ENCODE measurements around the gene KLHL41. TPM values are rescaled to one million over a fixed set of nuclear protein-coding genes. Genes with fewer than 3 reads are reported as not detected.
A peak's percentile ranks its signal among the peaks of the same experiment; 100 is the strongest.

KLHL41 gene
- total and polyA plus RNA-seq, 2 of the 13 experiments (the other 11 are each of a cell fraction or from before 2014, with no cell fraction given): 0.07 to 0.31 TPM

DNA sequence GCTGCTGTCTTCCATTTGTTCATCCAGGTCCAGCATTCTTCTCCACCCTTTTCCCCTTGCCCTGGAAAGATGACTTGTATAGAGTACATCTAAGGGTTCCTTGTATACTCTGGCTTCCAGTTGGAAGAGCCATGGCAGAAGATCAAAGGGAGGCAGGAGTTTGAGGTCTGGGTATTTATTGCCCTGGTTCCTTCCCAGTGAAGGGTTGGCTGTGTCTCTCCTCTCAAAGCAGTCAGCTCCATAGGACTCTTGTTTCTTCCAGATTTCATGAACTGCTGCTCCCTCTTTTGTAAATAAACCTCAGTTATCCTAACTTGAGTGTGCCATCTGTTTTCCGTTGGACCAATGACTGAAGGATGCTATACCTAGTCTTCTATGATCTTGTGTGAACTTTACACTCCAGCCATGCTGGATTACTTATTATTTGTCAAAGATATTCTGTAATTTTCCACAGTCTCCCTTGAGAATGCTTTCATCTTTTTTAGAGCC is 23.8 kb upstream of the KLHL41 start (continued):
- TF ChIP-seq ZNF609 (CRISPR knock-in tag; IDR thresholded peaks at IDR 0.05; ENCODE audit: borderline replicate concordance) (no peak), ZNF10 (CRISPR knock-in tag; IDR thresholded peaks at IDR 0.05; ENCODE audit: borderline replicate concordance, low read depth) (no peak), ZNF275 (CRISPR knock-in tag; IDR thresholded peaks at IDR 0.05; ENCODE audit: borderline replicate concordance) (no peak), TRIM22 (IDR thresholded peaks at IDR 0.05) (no peak), MEF2D (CRISPR knock-in tag; IDR thresholded peaks at IDR 0.05) (no peak), ZBTB8A (CRISPR knock-in tag; IDR thresholded peaks at IDR 0.05; ENCODE audit: borderline replicate concordance, low read depth) (no peak), FOXM1 (CRISPR knock-in tag; IDR thresholded peaks at IDR 0.05) (no peak), ZNF7 (CRISPR knock-in tag; IDR thresholded peaks at IDR 0.05) (no peak), TCF7 (IDR thresholded peaks at IDR 0.05; ENCODE audit: low read depth) (peak; percentile 75), ZNF441 (CRISPR knock-in tag; IDR thresholded peaks at IDR 0.05; ENCODE audit: borderline replicate concordance) (no peak), ZNF773 (CRISPR knock-in tag; IDR thresholded peaks at IDR 0.05; ENCODE audit: borderline replicate concordance) (no peak), SP140L (CRISPR knock-in tag; IDR thresholded peaks at IDR 0.05; ENCODE audit: borderline replicate concordance) (no peak), NR2C2 (CRISPR knock-in tag; IDR thresholded peaks at IDR 0.05; ENCODE audit: borderline replicate concordance) (no peak)
- TF ChIP-seq, protein P1, sequence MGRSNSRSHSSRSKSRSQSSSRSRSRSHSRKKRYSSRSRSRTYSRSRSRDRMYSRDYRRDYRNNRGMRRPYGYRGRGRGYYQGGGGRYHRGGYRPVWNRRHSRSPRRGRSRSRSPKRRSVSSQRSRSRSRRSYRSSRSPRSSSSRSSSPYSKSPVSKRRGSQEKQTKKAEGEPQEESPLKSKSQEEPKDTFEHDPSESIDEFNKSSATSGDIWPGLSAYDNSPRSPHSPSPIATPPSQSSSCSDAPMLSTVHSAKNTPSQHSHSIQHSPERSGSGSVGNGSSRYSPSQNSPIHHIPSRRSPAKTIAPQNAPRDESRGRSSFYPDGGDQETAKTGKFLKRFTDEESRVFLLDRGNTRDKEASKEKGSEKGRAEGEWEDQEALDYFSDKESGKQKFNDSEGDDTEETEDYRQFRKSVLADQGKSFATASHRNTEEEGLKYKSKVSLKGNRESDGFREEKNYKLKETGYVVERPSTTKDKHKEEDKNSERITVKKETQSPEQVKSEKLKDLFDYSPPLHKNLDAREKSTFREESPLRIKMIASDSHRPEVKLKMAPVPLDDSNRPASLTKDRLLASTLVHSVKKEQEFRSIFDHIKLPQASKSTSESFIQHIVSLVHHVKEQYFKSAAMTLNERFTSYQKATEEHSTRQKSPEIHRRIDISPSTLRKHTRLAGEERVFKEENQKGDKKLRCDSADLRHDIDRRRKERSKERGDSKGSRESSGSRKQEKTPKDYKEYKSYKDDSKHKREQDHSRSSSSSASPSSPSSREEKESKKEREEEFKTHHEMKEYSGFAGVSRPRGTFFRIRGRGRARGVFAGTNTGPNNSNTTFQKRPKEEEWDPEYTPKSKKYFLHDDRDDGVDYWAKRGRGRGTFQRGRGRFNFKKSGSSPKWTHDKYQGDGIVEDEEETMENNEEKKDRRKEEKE (IDR thresholded peaks at IDR 0.05): no peak
- TF ChIP-seq, protein P2, sequence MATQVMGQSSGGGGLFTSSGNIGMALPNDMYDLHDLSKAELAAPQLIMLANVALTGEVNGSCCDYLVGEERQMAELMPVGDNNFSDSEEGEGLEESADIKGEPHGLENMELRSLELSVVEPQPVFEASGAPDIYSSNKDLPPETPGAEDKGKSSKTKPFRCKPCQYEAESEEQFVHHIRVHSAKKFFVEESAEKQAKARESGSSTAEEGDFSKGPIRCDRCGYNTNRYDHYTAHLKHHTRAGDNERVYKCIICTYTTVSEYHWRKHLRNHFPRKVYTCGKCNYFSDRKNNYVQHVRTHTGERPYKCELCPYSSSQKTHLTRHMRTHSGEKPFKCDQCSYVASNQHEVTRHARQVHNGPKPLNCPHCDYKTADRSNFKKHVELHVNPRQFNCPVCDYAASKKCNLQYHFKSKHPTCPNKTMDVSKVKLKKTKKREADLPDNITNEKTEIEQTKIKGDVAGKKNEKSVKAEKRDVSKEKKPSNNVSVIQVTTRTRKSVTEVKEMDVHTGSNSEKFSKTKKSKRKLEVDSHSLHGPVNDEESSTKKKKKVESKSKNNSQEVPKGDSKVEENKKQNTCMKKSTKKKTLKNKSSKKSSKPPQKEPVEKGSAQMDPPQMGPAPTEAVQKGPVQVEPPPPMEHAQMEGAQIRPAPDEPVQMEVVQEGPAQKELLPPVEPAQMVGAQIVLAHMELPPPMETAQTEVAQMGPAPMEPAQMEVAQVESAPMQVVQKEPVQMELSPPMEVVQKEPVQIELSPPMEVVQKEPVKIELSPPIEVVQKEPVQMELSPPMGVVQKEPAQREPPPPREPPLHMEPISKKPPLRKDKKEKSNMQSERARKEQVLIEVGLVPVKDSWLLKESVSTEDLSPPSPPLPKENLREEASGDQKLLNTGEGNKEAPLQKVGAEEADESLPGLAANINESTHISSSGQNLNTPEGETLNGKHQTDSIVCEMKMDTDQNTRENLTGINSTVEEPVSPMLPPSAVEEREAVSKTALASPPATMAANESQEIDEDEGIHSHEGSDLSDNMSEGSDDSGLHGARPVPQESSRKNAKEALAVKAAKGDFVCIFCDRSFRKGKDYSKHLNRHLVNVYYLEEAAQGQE (IDR thresholded peaks at IDR 0.05; ENCODE audit: borderline replicate concordance in 1 of 2, low read depth in 1 of 2, low read length in 2 of 2): no peak

Measured in HepG2 (cell line).